Muscle of arm (tissue), 12 donors: Measurements from ENCODE around the gene TTYH2. TPM values are rescaled to one million over a fixed set of nuclear protein-coding genes. Genes with fewer than 3 reads are reported as not detected.

Source experiments
- DNase-seq: peaks from one replicate; pipeline ENCODE4 v3.0.0-alpha.2; 2013
- polyA plus RNA-seq, 12 donors: library from polyadenylated mRNA; unstranded; fragments of 120-200 nt; gene quantifications; one replicate each; pipeline ENCODE4 v1.2.1, GENCODE V29; 2013; ENCODE audit not compliant: insufficient read length in 12 of 12

The TTYH2 gene
- polyA plus RNA-seq, 12 donors = 42.1 to 99.1 (median 68.3) TPM; not detected in 1

- DNase-seq = no peak
Observed at GRCh38 chr17:74282587-74283370, 69.4 kb downstream of the TTYH2 start.

- DNase-seq = no peak
Observed at GRCh38 chr17:74283371-74283673, 70.0 kb downstream of the TTYH2 start.

GRCh38 chr17:74287031-74287602 is 73.7 kb downstream of the TTYH2 start:
- no peak for DNase-seq

GRCh38 chr17:74288785-74289184 is 75.4 kb downstream of the TTYH2 start:
- DNase-seq = no peak

GRCh38 chr17:74289688-74290087 is 76.3 kb downstream of the TTYH2 start:
- no peak for DNase-seq

GRCh38 chr17:74290340-74290739 is 77.0 kb downstream of the TTYH2 start:
- no peak for DNase-seq

- no peak for DNase-seq
Observed at GRCh38 chr17:74292495-74292894, 79.1 kb downstream of the TTYH2 start.

GRCh38 chr17:74295625-74296547 is 82.5 kb downstream of the TTYH2 start:
- no peak for DNase-seq

GRCh38 chr17:74296548-74296936 is 83.2 kb downstream of the TTYH2 start:
- DNase-seq = peak; percentile 67

GRCh38 chr17:74297941-74298340 is 84.6 kb downstream of the TTYH2 start:
- no peak for DNase-seq

- peak; percentile 24 for DNase-seq
Observed at GRCh38 chr17:74298778-74299177, 85.4 kb downstream of the TTYH2 start.

- DNase-seq = no peak
Observed at GRCh38 chr17:74299226-74300009, 86.0 kb downstream of the TTYH2 start.

GRCh38 chr17:74303305-74303704 is 89.9 kb downstream of the TTYH2 start:
- no peak for DNase-seq

GRCh38 chr17:74304184-74304583 is 90.8 kb downstream of the TTYH2 start:
- DNase-seq = no peak

- no peak for DNase-seq
Observed at GRCh38 chr17:74305865-74306654, 92.7 kb downstream of the TTYH2 start.

- DNase-seq = no peak
Observed at GRCh38 chr17:74307984-74308773, 94.8 kb downstream of the TTYH2 start.

- no peak for DNase-seq
Observed at GRCh38 chr17:74309902-74310301, 96.5 kb downstream of the TTYH2 start.
